Stimulated activated naive CD8-positive, alpha-beta T cell treated with anti-CD3 and anti-CD28 coated beads, Interleukin-15, Interleukin-2, amounts not matched to agents 100 ng/mL and 50 ng/mL, for 24 hours (primary cell): Measurements from ENCODE around the gene HIVEP2.

Experiments used
- H3K27ac Mint-ChIP-seq: one replicate; pipeline ENCODE4 v1.8.0; 2021; ENCODE audit warnings: mild to moderate bottlenecking, mixed read lengths
- H3K27me3 Mint-ChIP-seq: one replicate; pipeline ENCODE4 v1.8.0; 2021; ENCODE audit warnings: mixed read lengths
- H3K36me3 Mint-ChIP-seq: one replicate; pipeline ENCODE4 v1.8.0; 2021; ENCODE audit warnings: low read depth, mixed read lengths
- H3K4me1 Mint-ChIP-seq: one replicate; pipeline ENCODE4 v1.8.0; 2021; ENCODE audit warnings: low read depth, mixed read lengths
- H3K4me3 Mint-ChIP-seq: one replicate; pipeline ENCODE4 v1.8.0; 2021; ENCODE audit warnings: mild to moderate bottlenecking, mixed read lengths
- H3K9me3 Mint-ChIP-seq: one replicate; pipeline ENCODE4 v1.8.0; 2021; ENCODE audit warnings: mixed read lengths

The HIVEP2 gene

GRCh38 chr6:142830116-142830710 is 114.8 kb downstream of the HIVEP2 start:
- Mint-ChIP-seq H3K4me3 (no peak overlapping the region), H3K27ac (peak overlapping the region; percentile 77), H3K9me3 (peaks cover 7% of the 10 kb centered on the region), H3K4me1 (peaks cover 86% of the 10 kb centered on the region), H3K36me3 (peaks cover 62% of the 10 kb centered on the region), H3K27me3 (no peaks in the 10 kb centered on the region)

- Mint-ChIP-seq H3K4me3 (no peak overlapping the region), H3K27me3 (no peaks in the 10 kb centered on the region)
Observed at GRCh38 chr6:142829556-142829955, 115.4 kb downstream of the HIVEP2 start.

GRCh38 chr6:142827991-142828390 is 117.0 kb downstream of the HIVEP2 start:
- H3K9me3 Mint-ChIP-seq, result peaks cover 7% of the 10 kb centered on the region
- peaks cover 81% of the 10 kb centered on the region for H3K4me1 Mint-ChIP-seq
- peaks cover 52% of the 10 kb centered on the region for H3K36me3 Mint-ChIP-seq
- H3K27me3 Mint-ChIP-seq, result no peaks in the 10 kb centered on the region
- H3K4me3 Mint-ChIP-seq, result no peak overlapping the region
- H3K27ac Mint-ChIP-seq, result no peak overlapping the region

More at GRCh38 chr6:142829556-142829955, 115.4 kb downstream of the HIVEP2 start:
- Mint-ChIP-seq H3K36me3 (peaks cover 57% of the 10 kb centered on the region), H3K4me1 (peaks cover 86% of the 10 kb centered on the region), H3K27ac (peak overlapping the region; percentile 77), H3K9me3 (peaks cover 7% of the 10 kb centered on the region)

GRCh38 chr6:142827369-142827768 is 117.6 kb downstream of the HIVEP2 start:
- peaks cover 7% of the 10 kb centered on the region for H3K9me3 Mint-ChIP-seq
- H3K27me3 Mint-ChIP-seq, result no peaks in the 10 kb centered on the region
- peaks cover 50% of the 10 kb centered on the region for H3K36me3 Mint-ChIP-seq
- no peak overlapping the region for H3K27ac Mint-ChIP-seq
- H3K4me1 Mint-ChIP-seq, result peaks cover 81% of the 10 kb centered on the region
- H3K4me3 Mint-ChIP-seq, result no peak overlapping the region

- no peaks in the 10 kb centered on the region for H3K27me3 Mint-ChIP-seq
- H3K36me3 Mint-ChIP-seq, result peaks cover 45% of the 10 kb centered on the region
- peaks cover 7% of the 10 kb centered on the region for H3K9me3 Mint-ChIP-seq
- peaks cover 81% of the 10 kb centered on the region for H3K4me1 Mint-ChIP-seq
- no peak overlapping the region for H3K4me3 Mint-ChIP-seq
- no peak overlapping the region for H3K27ac Mint-ChIP-seq
Observed at GRCh38 chr6:142825760-142826159, 119.2 kb downstream of the HIVEP2 start.

- H3K27me3 Mint-ChIP-seq, result peaks cover 4% of the 10 kb centered on the region
- peaks cover 7% of the 10 kb centered on the region for H3K9me3 Mint-ChIP-seq
- H3K36me3 Mint-ChIP-seq, result peaks cover 43% of the 10 kb centered on the region
- peaks cover 81% of the 10 kb centered on the region for H3K4me1 Mint-ChIP-seq
- H3K4me3 Mint-ChIP-seq, result no peak overlapping the region
- peak overlapping the region; percentile 50 for H3K27ac Mint-ChIP-seq
Observed at GRCh38 chr6:142824426-142824825, 120.5 kb downstream of the HIVEP2 start.

- peak overlapping the region; percentile 90 for H3K27ac Mint-ChIP-seq
- peaks cover 34% of the 10 kb centered on the region for H3K36me3 Mint-ChIP-seq
- no peaks in the 10 kb centered on the region for H3K9me3 Mint-ChIP-seq
- H3K4me1 Mint-ChIP-seq, result peaks cover 82% of the 10 kb centered on the region
- H3K4me3 Mint-ChIP-seq, result peak overlapping the region; percentile 62
- H3K27me3 Mint-ChIP-seq, result peaks cover 4% of the 10 kb centered on the region
Observed at GRCh38 chr6:142823256-142823902, 121.6 kb downstream of the HIVEP2 start.

GRCh38 chr6:142822842-142823241 is 122.1 kb downstream of the HIVEP2 start:
- peak overlapping the region; percentile 90 for H3K27ac Mint-ChIP-seq
- peaks cover 4% of the 10 kb centered on the region for H3K27me3 Mint-ChIP-seq
- peaks cover 80% of the 10 kb centered on the region for H3K4me1 Mint-ChIP-seq
- H3K36me3 Mint-ChIP-seq, result peaks cover 30% of the 10 kb centered on the region
- H3K9me3 Mint-ChIP-seq, result no peaks in the 10 kb centered on the region
- H3K4me3 Mint-ChIP-seq, result peak overlapping the region; percentile 62

GRCh38 chr6:142822383-142822782 is 122.6 kb downstream of the HIVEP2 start:
- peaks cover 32% of the 10 kb centered on the region for H3K36me3 Mint-ChIP-seq
- H3K27me3 Mint-ChIP-seq, result peaks cover 4% of the 10 kb centered on the region
- no peaks in the 10 kb centered on the region for H3K9me3 Mint-ChIP-seq
- peaks cover 79% of the 10 kb centered on the region for H3K4me1 Mint-ChIP-seq
- H3K27ac Mint-ChIP-seq, result peak overlapping the region; percentile 90
- H3K4me3 Mint-ChIP-seq, result peak overlapping the region; percentile 62

GRCh38 chr6:142821860-142822259 is 123.1 kb downstream of the HIVEP2 start:
- H3K9me3 Mint-ChIP-seq, result no peaks in the 10 kb centered on the region
- H3K27me3 Mint-ChIP-seq, result peaks cover 4% of the 10 kb centered on the region
- peaks cover 82% of the 10 kb centered on the region for H3K4me1 Mint-ChIP-seq
- peaks cover 34% of the 10 kb centered on the region for H3K36me3 Mint-ChIP-seq
- peak overlapping the region; percentile 17 for H3K4me3 Mint-ChIP-seq
- H3K27ac Mint-ChIP-seq, result peak overlapping the region; percentile 100

- H3K27ac Mint-ChIP-seq, result peak overlapping the region; percentile 100
- H3K36me3 Mint-ChIP-seq, result peaks cover 40% of the 10 kb centered on the region
- no peaks in the 10 kb centered on the region for H3K9me3 Mint-ChIP-seq
- peaks cover 4% of the 10 kb centered on the region for H3K27me3 Mint-ChIP-seq
- H3K4me3 Mint-ChIP-seq, result peak overlapping the region; percentile 89
- H3K4me1 Mint-ChIP-seq, result peaks cover 86% of the 10 kb centered on the region
Observed at GRCh38 chr6:142821164-142821716, 123.7 kb downstream of the HIVEP2 start.

- H3K36me3 Mint-ChIP-seq, result peaks cover 45% of the 10 kb centered on the region
- peak overlapping the region; percentile 100 for H3K27ac Mint-ChIP-seq
- H3K27me3 Mint-ChIP-seq, result peaks cover 4% of the 10 kb centered on the region
- peak overlapping the region; percentile 89 for H3K4me3 Mint-ChIP-seq
- H3K9me3 Mint-ChIP-seq, result no peaks in the 10 kb centered on the region
- H3K4me1 Mint-ChIP-seq, result peaks cover 83% of the 10 kb centered on the region
Observed at GRCh38 chr6:142820338-142821051, 124.5 kb downstream of the HIVEP2 start.

- Mint-ChIP-seq H3K4me3 (peak overlapping the region; percentile 89), H3K27ac (peak overlapping the region; percentile 100), H3K36me3 (peaks cover 50% of the 10 kb centered on the region), H3K9me3 (no peaks in the 10 kb centered on the region), H3K4me1 (peaks cover 84% of the 10 kb centered on the region), H3K27me3 (peaks cover 4% of the 10 kb centered on the region)
Observed at GRCh38 chr6:142819603-142820337, 125.2 kb downstream of the HIVEP2 start.

- Mint-ChIP-seq H3K27ac (peak overlapping the region; percentile 69), H3K36me3 (peaks cover 49% of the 10 kb centered on the region), H3K9me3 (no peaks in the 10 kb centered on the region), H3K4me1 (peaks cover 90% of the 10 kb centered on the region), H3K27me3 (peaks cover 4% of the 10 kb centered on the region), H3K4me3 (no peak overlapping the region)
Observed at GRCh38 chr6:142816486-142816885, 128.5 kb downstream of the HIVEP2 start.
